CD4-positive, alpha-beta T cell (primary cell): ENCODE results near the gene ZBTB14. TPM values are rescaled to one million over a fixed set of nuclear protein-coding genes. Genes with fewer than 3 reads are reported as not detected.
A peak's percentile ranks its signal among the peaks of the same experiment; 100 is the strongest.

Experiments used
- ATAC-seq: fragments of 200-7000 bp; cut with Tn5 transposase; one replicate; pipeline ENCODE4 v1.10.0; 2022; ENCODE audit warnings: mild to moderate bottlenecking; ENCODE audit not compliant: poor library complexity
- CTCF ChIA-PET: fragments of 350-600 bp; sonication (Branson Sonifier 250); formaldehyde crosslinking; loops from one replicate; lab custom pipeline; 2021; ENCODE audit warnings: antibody characterized with exemption, inconsistent platforms; lab: Charles Lee
- POLR2A ChIA-PET: fragments of 350-600 bp; sonication (Branson Sonifier 250); formaldehyde crosslinking; loops from one replicate; lab custom pipeline; 2021; ENCODE audit warnings: antibody characterized with exemption, inconsistent platforms; lab: Charles Lee
- DNase-seq, 14 experiments: peaks; one replicate each; pipeline ENCODE4 v3.0.0-alpha.2; 2013 to 2020; ENCODE audit warnings: mixed read lengths in 2 of 14
- H3K27ac ChIP-seq, 2 donors: one replicate each; pipeline versions ENCODE4 v1.5.1 to v1.7.0; 2013; ENCODE audit warnings: low read length in 2 of 2, low read depth in 1 of 2, mild to moderate bottlenecking in 1 of 2
- H3K27me3 ChIP-seq, 2 experiments: 1 replicate in 1 of 2; 2 replicates in 1 of 2; pipeline versions ENCODE4 v1.6.1 to v1.7.0; 2013; ENCODE audit warnings: low read length in 2 of 2, control low read depth in 1 of 2, mild to moderate bottlenecking in 1 of 2, moderate library complexity in 1 of 2; ENCODE audit not compliant: insufficient read depth in 2 of 2, control insufficient read depth in 1 of 2
- H3K36me3 ChIP-seq: one replicate; pipeline ENCODE4 v1.6.1; 2013; ENCODE audit warnings: low read length, control low read depth; ENCODE audit not compliant: insufficient read depth
- H3K4me1 ChIP-seq: one replicate; pipeline ENCODE4 v1.6.1; 2013; ENCODE audit warnings: low read length, control low read depth; ENCODE audit not compliant: insufficient read depth
- H3K4me3 ChIP-seq: one replicate; pipeline ENCODE4 v1.5.1; 2013; ENCODE audit warnings: mild to moderate bottlenecking, low read length, moderate library complexity
- H3K9me3 ChIP-seq, 2 experiments: 1 replicate in 1 of 2; 2 replicates in 1 of 2; pipeline versions ENCODE4 v1.6.1 to v1.7.0; 2013; ENCODE audit warnings: low read length in 2 of 2, mild to moderate bottlenecking in 2 of 2, control low read depth in 1 of 2, moderate library complexity in 1 of 2; ENCODE audit not compliant: control insufficient read depth in 1 of 2, insufficient read depth in 1 of 2
- H3K27ac Mint-ChIP-seq: one replicate; pipeline ENCODE4 v1.8.0; 2020; ENCODE audit warnings: mixed read lengths
- H3K27me3 Mint-ChIP-seq: one replicate; pipeline ENCODE4 v1.8.0; 2021; ENCODE audit warnings: mixed read lengths
- H3K36me3 Mint-ChIP-seq: one replicate; pipeline ENCODE4 v1.8.0; 2021; ENCODE audit warnings: low read depth, mixed read lengths
- H3K4me1 Mint-ChIP-seq: one replicate; pipeline ENCODE4 v1.8.0; 2021; ENCODE audit warnings: low read depth, mixed read lengths
- H3K4me3 Mint-ChIP-seq: one replicate; pipeline ENCODE4 v1.8.0; 2020; ENCODE audit warnings: mild to moderate bottlenecking, mixed read lengths
- H3K9me3 Mint-ChIP-seq: one replicate; pipeline ENCODE4 v1.8.0; 2020; ENCODE audit warnings: mixed read lengths
- CTCF ChIP-seq: fragments of 200-600 bp; IDR thresholded peaks from one replicate; pipeline ENCODE4 v1.8.0; 2022; ENCODE audit warnings: antibody characterized with exemption, mild to moderate bottlenecking
- intact Hi-C, 2 experiments: fragments of 100-400 bp; cut with DNase I in 1 of 2; cut with micrococcal nuclease in 1 of 2; formaldehyde crosslinking; loops; one replicate each; pipeline versions ENCODE4 v1.15.1 to v1.9.0; 2023 to 2025; cut with DNase I, micrococcal nuclease
- total RNA-seq, 174 experiments: library from RNA in 2 of 174; stranded (reverse) in 2 of 174; gene quantifications; one replicate each; pipeline ENCODE4 v1.2.3 and lab custom pipeline; 2021 to 2026

ZBTB14 gene
- total RNA-seq, 2 experiments from 2014 or later, result 26.6 to 27.4 TPM

GRCh38 chr18:5239447-5239846 lies 56.1 kb downstream of the ZBTB14 start:
- H3K4me3 ChIP-seq, result no peak overlapping the region
- ATAC-seq, result no peak
- Mint-ChIP-seq H3K27me3 (no peaks in the 10 kb centered on the region), H3K4me3 (peak overlapping the region; percentile 94), H3K27ac (peak overlapping the region; percentile 99), H3K36me3 (peaks cover 70% of the 10 kb centered on the region), H3K4me1 (peaks cover 64% of the 10 kb centered on the region), H3K9me3 (peaks cover 9% of the 10 kb centered on the region)
- H3K9me3 ChIP-seq, result no peaks in the 10 kb centered on the region
- H3K36me3 ChIP-seq, result peaks cover 21% of the 10 kb centered on the region
- CTCF ChIA-PET, result no interaction called here
- peaks cover 25% of the 10 kb centered on the region for H3K4me1 ChIP-seq
- H3K27ac ChIP-seq, result no peak overlapping the region
- intact Hi-C loops, result loop anchor here (2.0 to 5.0 kb wide), 3 partner anchors 55 to 82 kb away; partner anchors contain the start of gene ZBTB14 (in 1 of the 2)
- POLR2A ChIA-PET, result interaction anchor here (9.7 kb wide), 1 partner anchor 55 kb away, joined by 459 read pairs; the partner anchor contains the start of gene ZBTB14
- H3K27me3 ChIP-seq, result no peaks in the 10 kb centered on the region
- no peak for TF ChIP-seq CTCF
- no peak for DNase-seq

Other genes starting within 250 kb of the ZBTB14 start
- gene AKAIN1, start 98.5 kb downstream of the ZBTB14 start, total RNA-seq, result not detected
- gene EPB41L3, start 248.3 kb upstream of the ZBTB14 start, total RNA-seq, result 10 to 100 TPM; 10.9 to 11.2 TPM